HepG2 (cell line): ENCODE measurements around the gene PADI6. TPM values are rescaled to one million over a fixed set of nuclear protein-coding genes. Genes with fewer than 3 reads are reported as not detected.

Experiments
- CREB1 ChIP-seq, 2 experiments: fragments of 450-650 bp in 1 of 2; IDR thresholded peaks; 2 replicates each; pipeline ENCODE4 v1.6.1; 2016 to 2017; ENCODE audit warnings: control low read depth in 1 of 2, mild to moderate bottlenecking in 1 of 2, missing compliant biosample characterization in 1 of 2, missing genetic modification characterization in 1 of 2
- MEIS1 ChIP-seq: sonication (generic); formaldehyde crosslinking; IDR thresholded peaks from 2 replicates; pipeline ENCODE4 v1.9.0; 2021; ENCODE audit warnings: mild to moderate bottlenecking, missing genetic modification reagents, moderate library complexity, borderline replicate concordance
- SAFB2 ChIP-seq: sonication (generic); formaldehyde crosslinking; IDR thresholded peaks from 2 replicates; pipeline ENCODE4 v1.5.1; 2020; ENCODE audit warnings: missing genetic modification reagents, low read depth, mild to moderate bottlenecking, borderline replicate concordance
- STAG1 ChIP-seq: sonication (generic); formaldehyde crosslinking; IDR thresholded peaks from 2 replicates; pipeline ENCODE4 v1.4.0; 2020; ENCODE audit warnings: missing genetic modification reagents
- XRCC5 ChIP-seq: fragments of 200-400 bp; formaldehyde crosslinking; optimal IDR thresholded peaks from 2 replicates; pipeline ENCODE3; 2017; ENCODE audit warnings: mild to moderate bottlenecking, low read length
- ZBTB21 ChIP-seq: sonication (generic); formaldehyde crosslinking; IDR thresholded peaks from 2 replicates; pipeline ENCODE4 v1.4.0; 2020; ENCODE audit warnings: missing genetic modification reagents
- ZNF616 ChIP-seq: sonication (generic); formaldehyde crosslinking; IDR thresholded peaks from 2 replicates; pipeline ENCODE4 v1.5.0; 2020; ENCODE audit warnings: low read depth, mild to moderate bottlenecking, missing genetic modification reagents
- ZNF83 ChIP-seq: sonication (generic); formaldehyde crosslinking; IDR thresholded peaks from 2 replicates; pipeline ENCODE4 v1.4.0; 2020; ENCODE audit warnings: missing genetic modification reagents, mild to moderate bottlenecking, borderline replicate concordance
- ZNF879 ChIP-seq: sonication (generic); formaldehyde crosslinking; IDR thresholded peaks from 2 replicates; pipeline ENCODE4 v1.8.1; 2023; ENCODE audit warnings: missing genetic modification reagents
- polyA plus RNA-seq, 8 experiments: library from polyadenylated mRNA; depleted of rRNA in 3 of 8; stranded (reverse) in 7 of 8; unstranded in 1 of 8; fragments of >200 nt; fragmentation: Illumina TruSeq in 4 of 8; extraction: Trizol in 4 of 8; gene quantifications; 2 replicates each; pipeline versions ENCODE4 v1.2.1 to v1.2.3, GENCODE V29; 2011 to 2016; ENCODE audit warnings: low read depth in 4 of 8, missing spikeins in 1 of 8, mixed read lengths in 1 of 8; ENCODE audit not compliant: insufficient read depth in 1 of 8
- total RNA-seq, 5 experiments: library from RNA; depleted of rRNA; stranded (reverse); fragments of >200 nt; fragmentation: Illumina TruSeq; extraction: Trizol; gene quantifications; 2 replicates each; pipeline ENCODE4 v1.2.3, GENCODE V29; 2016; ENCODE audit warnings: low read depth in 1 of 5
- TF ChIP-seq, protein P1 (sequence below): sonication (generic); formaldehyde crosslinking; IDR thresholded peaks from 2 replicates; pipeline ENCODE4 v1.4.0; 2020; ENCODE audit warnings: missing genetic modification reagents
- TF ChIP-seq, protein P2 (sequence below): sonication (generic); formaldehyde crosslinking; IDR thresholded peaks from 2 replicates; pipeline ENCODE4 v1.5.0; 2020; ENCODE audit warnings: mild to moderate bottlenecking, missing genetic modification reagents
- TF ChIP-seq, protein P3 (sequence below): IDR thresholded peaks from 2 replicates; pipeline ENCODE4 v1.6.1; 2016; ENCODE audit warnings: missing compliant biosample characterization, missing genetic modification reagents, borderline replicate concordance
- TF ChIP-seq, protein P4 (sequence below): sonication (generic); formaldehyde crosslinking; IDR thresholded peaks from 2 replicates; pipeline ENCODE4 v1.4.0; 2020; ENCODE audit warnings: mild to moderate bottlenecking, missing genetic modification reagents
- TF ChIP-seq, protein P5 (sequence below), 2 experiments: sonication (generic) in 1 of 2; formaldehyde crosslinking in 1 of 2; IDR thresholded peaks; 2 replicates each; pipeline versions ENCODE4 v1.4.0 to v1.6.1; 2018 to 2020; ENCODE audit warnings: missing genetic modification reagents in 2 of 2, borderline replicate concordance in 1 of 2, low read depth in 1 of 2, mild to moderate bottlenecking in 1 of 2, missing biosample characterization in 1 of 2
- TF ChIP-seq, protein P6 (sequence below): sonication (generic); formaldehyde crosslinking; IDR thresholded peaks from 2 replicates; pipeline ENCODE4 v1.5.0; 2020; ENCODE audit warnings: mild to moderate bottlenecking, missing genetic modification reagents
- TF ChIP-seq, protein P7 (sequence below): sonication (generic); formaldehyde crosslinking; IDR thresholded peaks from 2 replicates; pipeline ENCODE4 v1.5.1; 2020; ENCODE audit warnings: missing genetic modification reagents, mild to moderate bottlenecking, borderline replicate concordance

The PADI6 gene
- total and polyA plus RNA-seq, 2 of the 13 experiments (the other 11 are each of a cell fraction or from before 2014, with no cell fraction given), result not detected

DNA sequence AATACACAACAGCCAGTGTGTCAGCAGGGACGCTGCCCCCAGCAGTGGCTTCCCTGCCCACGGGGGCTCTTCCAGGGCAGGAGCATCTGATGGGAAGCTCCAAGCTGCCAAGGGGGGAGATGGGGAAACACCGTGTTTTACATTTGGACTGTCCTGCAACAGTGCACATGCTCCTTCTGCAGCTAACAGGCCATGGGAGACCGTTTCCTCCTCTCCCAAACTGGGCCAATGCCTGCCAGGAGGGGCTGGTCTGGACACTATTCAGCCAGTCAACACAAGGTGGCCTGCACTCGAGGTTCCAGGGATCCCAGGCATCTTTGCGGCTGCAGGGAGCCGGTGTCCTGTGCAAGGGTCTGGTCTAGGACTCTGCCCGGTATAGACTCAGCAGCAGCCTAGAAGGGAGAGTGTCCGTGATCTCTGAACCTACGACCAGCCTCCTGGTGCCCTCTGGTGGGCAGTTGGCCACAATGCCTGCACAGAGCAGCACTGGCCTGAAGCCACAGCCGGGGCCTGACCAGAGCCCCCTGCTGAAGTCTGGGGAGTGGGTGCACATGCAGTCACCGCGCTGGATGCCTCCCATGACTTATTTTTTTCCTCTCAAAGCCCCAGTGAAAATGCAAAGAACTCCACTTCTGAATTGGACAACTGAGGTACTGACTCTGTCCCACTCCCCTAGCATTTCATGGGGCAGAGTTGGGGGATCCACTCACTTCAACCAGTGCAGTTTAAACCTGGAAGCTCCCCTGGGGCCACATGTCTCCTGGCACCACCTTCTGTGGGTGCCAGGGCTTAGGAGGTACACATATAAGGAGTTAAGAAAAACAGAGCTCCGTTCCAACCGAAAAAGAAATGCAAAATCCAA, 34.1 kb downstream of the PADI6 start (continued):
- TF ChIP-seq SAFB2 (CRISPR knock-in tag) (no peak), STAG1 (peak; percentile 70), XRCC5 (peak; percentile 78), ZNF616 (CRISPR knock-in tag) (no peak), ZNF83 (0 out of 2 replicates have a peak, but pooled peaks have one; percentile 49), ZNF879 (CRISPR knock-in tag) (no peak), MEIS1 (CRISPR knock-in tag) (0 out of 2 replicates have a peak, but pooled peaks have one; percentile 45), CREB1 (IDR thresholded peaks at IDR 0.05) (no peak), CREB1 (CRISPR knock-in tag; IDR thresholded peaks at IDR 0.05) (no peak), ZBTB21 (CRISPR knock-in tag) (no peak)
- TF ChIP-seq, protein P1, sequence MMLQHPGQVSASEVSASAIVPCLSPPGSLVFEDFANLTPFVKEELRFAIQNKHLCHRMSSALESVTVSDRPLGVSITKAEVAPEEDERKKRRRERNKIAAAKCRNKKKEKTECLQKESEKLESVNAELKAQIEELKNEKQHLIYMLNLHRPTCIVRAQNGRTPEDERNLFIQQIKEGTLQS, result no peak
- TF ChIP-seq, protein P2, sequence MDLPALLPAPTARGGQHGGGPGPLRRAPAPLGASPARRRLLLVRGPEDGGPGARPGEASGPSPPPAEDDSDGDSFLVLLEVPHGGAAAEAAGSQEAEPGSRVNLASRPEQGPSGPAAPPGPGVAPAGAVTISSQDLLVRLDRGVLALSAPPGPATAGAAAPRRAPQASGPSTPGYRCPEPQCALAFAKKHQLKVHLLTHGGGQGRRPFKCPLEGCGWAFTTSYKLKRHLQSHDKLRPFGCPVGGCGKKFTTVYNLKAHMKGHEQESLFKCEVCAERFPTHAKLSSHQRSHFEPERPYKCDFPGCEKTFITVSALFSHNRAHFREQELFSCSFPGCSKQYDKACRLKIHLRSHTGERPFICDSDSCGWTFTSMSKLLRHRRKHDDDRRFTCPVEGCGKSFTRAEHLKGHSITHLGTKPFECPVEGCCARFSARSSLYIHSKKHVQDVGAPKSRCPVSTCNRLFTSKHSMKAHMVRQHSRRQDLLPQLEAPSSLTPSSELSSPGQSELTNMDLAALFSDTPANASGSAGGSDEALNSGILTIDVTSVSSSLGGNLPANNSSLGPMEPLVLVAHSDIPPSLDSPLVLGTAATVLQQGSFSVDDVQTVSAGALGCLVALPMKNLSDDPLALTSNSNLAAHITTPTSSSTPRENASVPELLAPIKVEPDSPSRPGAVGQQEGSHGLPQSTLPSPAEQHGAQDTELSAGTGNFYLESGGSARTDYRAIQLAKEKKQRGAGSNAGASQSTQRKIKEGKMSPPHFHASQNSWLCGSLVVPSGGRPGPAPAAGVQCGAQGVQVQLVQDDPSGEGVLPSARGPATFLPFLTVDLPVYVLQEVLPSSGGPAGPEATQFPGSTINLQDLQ, result no peak
- TF ChIP-seq, protein P3, sequence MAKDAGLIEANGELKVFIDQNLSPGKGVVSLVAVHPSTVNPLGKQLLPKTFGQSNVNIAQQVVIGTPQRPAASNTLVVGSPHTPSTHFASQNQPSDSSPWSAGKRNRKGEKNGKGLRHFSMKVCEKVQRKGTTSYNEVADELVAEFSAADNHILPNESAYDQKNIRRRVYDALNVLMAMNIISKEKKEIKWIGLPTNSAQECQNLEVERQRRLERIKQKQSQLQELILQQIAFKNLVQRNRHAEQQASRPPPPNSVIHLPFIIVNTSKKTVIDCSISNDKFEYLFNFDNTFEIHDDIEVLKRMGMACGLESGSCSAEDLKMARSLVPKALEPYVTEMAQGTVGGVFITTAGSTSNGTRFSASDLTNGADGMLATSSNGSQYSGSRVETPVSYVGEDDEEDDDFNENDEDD (CRISPR knock-in tag), result no peak
- TF ChIP-seq, protein P4, sequence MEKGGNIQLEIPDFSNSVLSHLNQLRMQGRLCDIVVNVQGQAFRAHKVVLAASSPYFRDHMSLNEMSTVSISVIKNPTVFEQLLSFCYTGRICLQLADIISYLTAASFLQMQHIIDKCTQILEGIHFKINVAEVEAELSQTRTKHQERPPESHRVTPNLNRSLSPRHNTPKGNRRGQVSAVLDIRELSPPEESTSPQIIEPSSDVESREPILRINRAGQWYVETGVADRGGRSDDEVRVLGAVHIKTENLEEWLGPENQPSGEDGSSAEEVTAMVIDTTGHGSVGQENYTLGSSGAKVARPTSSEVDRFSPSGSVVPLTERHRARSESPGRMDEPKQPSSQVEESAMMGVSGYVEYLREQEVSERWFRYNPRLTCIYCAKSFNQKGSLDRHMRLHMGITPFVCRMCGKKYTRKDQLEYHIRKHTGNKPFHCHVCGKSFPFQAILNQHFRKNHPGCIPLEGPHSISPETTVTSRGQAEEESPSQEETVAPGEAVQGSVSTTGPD (CRISPR knock-in tag), result no peak
- TF ChIP-seq, protein P5, sequence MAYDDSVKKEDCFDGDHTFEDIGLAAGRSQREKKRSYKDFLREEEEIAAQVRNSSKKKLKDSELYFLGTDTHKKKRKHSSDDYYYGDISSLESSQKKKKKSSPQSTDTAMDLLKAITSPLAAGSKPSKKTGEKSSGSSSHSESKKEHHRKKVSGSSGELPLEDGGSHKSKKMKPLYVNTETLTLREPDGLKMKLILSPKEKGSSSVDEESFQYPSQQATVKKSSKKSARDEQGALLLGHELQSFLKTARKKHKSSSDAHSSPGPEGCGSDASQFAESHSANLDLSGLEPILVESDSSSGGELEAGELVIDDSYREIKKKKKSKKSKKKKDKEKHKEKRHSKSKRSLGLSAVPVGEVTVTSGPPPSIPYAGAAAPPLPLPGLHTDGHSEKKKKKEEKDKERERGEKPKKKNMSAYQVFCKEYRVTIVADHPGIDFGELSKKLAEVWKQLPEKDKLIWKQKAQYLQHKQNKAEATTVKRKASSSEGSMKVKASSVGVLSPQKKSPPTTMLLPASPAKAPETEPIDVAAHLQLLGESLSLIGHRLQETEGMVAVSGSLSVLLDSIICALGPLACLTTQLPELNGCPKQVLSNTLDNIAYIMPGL (CRISPR knock-in tag; IDR thresholded peaks at IDR 0.05; ENCODE audit: borderline replicate concordance in 1 of 2, low read depth in 1 of 2), result 0 out of 4 replicates have a peak, but pooled peaks have one; percentile 41 to 46
- TF ChIP-seq, protein P6, sequence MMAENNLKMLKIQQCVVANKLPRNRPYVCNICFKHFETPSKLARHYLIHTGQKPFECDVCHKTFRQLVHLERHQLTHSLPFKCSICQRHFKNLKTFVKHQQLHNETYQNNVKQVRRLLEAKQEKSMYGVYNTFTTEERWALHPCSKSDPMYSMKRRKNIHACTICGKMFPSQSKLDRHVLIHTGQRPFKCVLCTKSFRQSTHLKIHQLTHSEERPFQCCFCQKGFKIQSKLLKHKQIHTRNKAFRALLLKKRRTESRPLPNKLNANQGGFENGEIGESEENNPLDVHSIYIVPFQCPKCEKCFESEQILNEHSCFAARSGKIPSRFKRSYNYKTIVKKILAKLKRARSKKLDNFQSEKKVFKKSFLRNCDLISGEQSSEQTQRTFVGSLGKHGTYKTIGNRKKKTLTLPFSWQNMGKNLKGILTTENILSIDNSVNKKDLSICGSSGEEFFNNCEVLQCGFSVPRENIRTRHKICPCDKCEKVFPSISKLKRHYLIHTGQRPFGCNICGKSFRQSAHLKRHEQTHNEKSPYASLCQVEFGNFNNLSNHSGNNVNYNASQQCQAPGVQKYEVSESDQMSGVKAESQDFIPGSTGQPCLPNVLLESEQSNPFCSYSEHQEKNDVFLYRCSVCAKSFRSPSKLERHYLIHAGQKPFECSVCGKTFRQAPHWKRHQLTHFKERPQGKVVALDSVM, result no peak
- TF ChIP-seq, protein P7, sequence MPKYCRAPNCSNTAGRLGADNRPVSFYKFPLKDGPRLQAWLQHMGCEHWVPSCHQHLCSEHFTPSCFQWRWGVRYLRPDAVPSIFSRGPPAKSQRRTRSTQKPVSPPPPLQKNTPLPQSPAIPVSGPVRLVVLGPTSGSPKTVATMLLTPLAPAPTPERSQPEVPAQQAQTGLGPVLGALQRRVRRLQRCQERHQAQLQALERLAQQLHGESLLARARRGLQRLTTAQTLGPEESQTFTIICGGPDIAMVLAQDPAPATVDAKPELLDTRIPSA (CRISPR knock-in tag), result no peak
